ENCODE measurements around the gene ATXN7.

GRCh38 chr3:63862804-63863149, 890 bp upstream of the ATXN7 start:
- no peak for TF ChIP-seq CTCF (conservative IDR thresholded peaks at IDR 0.05 in 1 of 2, IDR thresholded peaks at IDR 0.05 in 1 of 2; ENCODE audit: extremely low read depth in 1 of 2, insufficient read depth in 1 of 2, low read depth in 1 of 2, low read length in 2 of 2)
- no peak for TF ChIP-seq EZH2 (IDR thresholded peaks at IDR 0.05; ENCODE audit: borderline replicate concordance, low read length)

Data from mammary epithelial cell (primary cell).